ENCODE measurements around the gene JMJD8.

The JMJD8 gene

DNA sequence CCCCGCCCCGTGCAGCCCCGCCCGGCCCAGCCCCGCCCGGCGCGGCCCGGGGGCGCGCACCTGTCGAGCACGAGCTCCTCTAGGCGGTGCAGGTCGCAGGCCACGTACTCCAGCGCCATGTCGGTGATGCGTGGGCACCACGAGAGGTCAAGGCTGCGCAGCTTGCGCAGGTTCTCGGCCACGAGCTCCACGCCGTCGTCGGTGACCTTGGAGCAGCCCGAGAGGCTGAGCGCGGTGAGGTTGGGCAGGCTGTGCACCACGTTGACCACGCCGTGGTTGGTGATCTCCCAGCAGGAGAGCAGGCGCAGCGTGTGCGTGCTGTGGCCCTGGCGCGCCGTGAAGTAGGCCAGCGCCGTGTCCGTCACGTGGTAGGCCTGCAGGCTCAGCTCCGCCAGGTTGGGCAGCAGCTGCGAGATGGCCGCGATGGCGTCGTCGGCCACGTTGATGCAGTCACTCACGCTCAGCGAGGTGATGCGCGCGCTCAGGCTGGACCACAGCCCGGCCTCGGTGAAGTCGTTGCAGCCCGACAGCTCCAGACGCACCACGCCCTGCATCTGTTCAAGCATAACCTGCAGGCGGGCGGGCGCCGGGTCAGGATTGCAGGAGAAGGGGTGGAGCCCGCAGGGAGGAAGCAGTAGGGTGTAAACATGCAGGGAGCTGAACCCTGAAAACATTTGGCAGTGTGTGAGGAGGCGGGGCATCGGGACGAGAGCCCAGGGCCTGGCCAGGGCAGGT is 11.4 kb upstream of the JMJD8 start:
- no peak overlapping the region for H4K8ac ChIP-seq (ENCODE audit: low read depth, low read length)
- H2BK120ac ChIP-seq (ENCODE audit: low read depth, low read length): no peak overlapping the region
- no peaks in the 10 kb centered on the region for H3K4me1 ChIP-seq (ENCODE audit: control insufficient read depth, low read depth, low read length)
- no peak overlapping the region for H3K27ac ChIP-seq (ENCODE audit: low read depth, low read length)
- H3K27me3 ChIP-seq (ENCODE audit: insufficient read depth, low read length, poor library complexity): peaks cover 28% of the 10 kb centered on the region
- no peaks in the 10 kb centered on the region for H3K79me2 ChIP-seq (ENCODE audit: control insufficient read depth, insufficient read depth, low read length)
- H3K4me3 ChIP-seq (ENCODE audit: low read length): no peak overlapping the region
- no peaks in the 10 kb centered on the region for H3K36me3 ChIP-seq (ENCODE audit: control insufficient read depth, insufficient read depth, low read length)
- no peak overlapping the region for H3K56ac ChIP-seq (ENCODE audit: low read length)
- no peak overlapping the region for H3K23ac ChIP-seq (ENCODE audit: low read length)
- H4K5ac ChIP-seq (ENCODE audit: low read length): no peak overlapping the region
- no peak overlapping the region for H2AK5ac ChIP-seq (ENCODE audit: low read length)
- no CpG with 5 or more reads among the region's 71 CpGs for WGBS (ENCODE audit: extremely low coverage, insufficient coverage, low lambda C conversion rate)
- H3K9ac ChIP-seq (ENCODE audit: low read length): peak overlapping the region; percentile 24
- H3K4ac ChIP-seq (ENCODE audit: low read depth, low read length): no peak overlapping the region
- no peak overlapping the region for H2BK5ac ChIP-seq (ENCODE audit: low read length)
- H3K18ac ChIP-seq (ENCODE audit: low read length): no peak overlapping the region
- H3K79me1 ChIP-seq (ENCODE audit: low read length): no peaks in the 10 kb centered on the region
- H3K4me2 ChIP-seq (ENCODE audit: low read length): peak overlapping the region; percentile 59
- DNase-seq: no peak
- no peak overlapping the region for H2BK15ac ChIP-seq (replicated peaks; ENCODE audit: low read depth)

DNA sequence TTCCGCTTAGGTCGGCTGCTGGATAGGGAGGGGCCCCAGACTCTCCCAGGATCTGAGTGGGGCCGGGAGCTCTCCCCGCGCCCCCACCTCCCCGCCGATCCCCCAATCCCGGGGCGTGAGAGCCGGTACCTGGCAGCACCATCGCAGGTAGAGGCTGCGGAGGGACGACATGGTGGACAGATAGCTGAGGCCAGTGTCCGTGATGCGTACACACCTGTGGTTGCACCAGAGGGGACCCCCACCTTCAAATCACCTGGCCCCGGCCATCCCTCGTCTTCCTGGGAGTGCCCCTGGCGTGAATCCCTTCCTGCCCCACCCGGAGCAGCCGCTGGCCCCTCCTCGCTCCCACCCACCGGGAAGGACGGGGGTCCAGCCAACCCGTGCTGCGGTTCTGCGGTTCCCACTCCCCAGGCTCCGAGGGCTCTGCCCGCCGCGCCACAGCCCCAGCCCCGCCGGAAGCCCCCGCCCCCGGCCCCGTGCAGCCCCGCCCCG is 10.8 kb upstream of the JMJD8 start:
- no peaks in the 10 kb centered on the region for H3K79me2 ChIP-seq (ENCODE audit: control insufficient read depth, insufficient read depth, low read length)
- H3K79me1 ChIP-seq (ENCODE audit: low read length): no peaks in the 10 kb centered on the region
- no peaks in the 10 kb centered on the region for H3K36me3 ChIP-seq (ENCODE audit: control insufficient read depth, insufficient read depth, low read length)
- no peaks in the 10 kb centered on the region for H3K4me1 ChIP-seq (ENCODE audit: control insufficient read depth, low read depth, low read length)
- no peak overlapping the region for H2AK5ac ChIP-seq (ENCODE audit: low read length)
- no peak overlapping the region for H2BK5ac ChIP-seq (ENCODE audit: low read length)
- H3K27me3 ChIP-seq (ENCODE audit: insufficient read depth, low read length, poor library complexity): peaks cover 28% of the 10 kb centered on the region
- no peak overlapping the region for H4K5ac ChIP-seq (ENCODE audit: low read length)
- WGBS (ENCODE audit: extremely low coverage, insufficient coverage, low lambda C conversion rate): no CpG with 5 or more reads among the region's 37 CpGs
- H3K9ac ChIP-seq (ENCODE audit: low read length): peak overlapping the region; percentile 17
- no peak overlapping the region for H3K4me3 ChIP-seq (ENCODE audit: low read length)
- no peak overlapping the region for H3K27ac ChIP-seq (ENCODE audit: low read depth, low read length)
- H3K23ac ChIP-seq (ENCODE audit: low read length): no peak overlapping the region
- no peak for DNase-seq
- H3K18ac ChIP-seq (ENCODE audit: low read length): no peak overlapping the region
- H3K4me2 ChIP-seq (ENCODE audit: low read length): no peak overlapping the region
- H3K4ac ChIP-seq (ENCODE audit: low read depth, low read length): no peak overlapping the region
- H4K8ac ChIP-seq (ENCODE audit: low read depth, low read length): no peak overlapping the region
- H3K56ac ChIP-seq (ENCODE audit: low read length): no peak overlapping the region
- no peak overlapping the region for H2BK15ac ChIP-seq (replicated peaks; ENCODE audit: low read depth)
- no peak overlapping the region for H2BK120ac ChIP-seq (ENCODE audit: low read depth, low read length)

DNA sequence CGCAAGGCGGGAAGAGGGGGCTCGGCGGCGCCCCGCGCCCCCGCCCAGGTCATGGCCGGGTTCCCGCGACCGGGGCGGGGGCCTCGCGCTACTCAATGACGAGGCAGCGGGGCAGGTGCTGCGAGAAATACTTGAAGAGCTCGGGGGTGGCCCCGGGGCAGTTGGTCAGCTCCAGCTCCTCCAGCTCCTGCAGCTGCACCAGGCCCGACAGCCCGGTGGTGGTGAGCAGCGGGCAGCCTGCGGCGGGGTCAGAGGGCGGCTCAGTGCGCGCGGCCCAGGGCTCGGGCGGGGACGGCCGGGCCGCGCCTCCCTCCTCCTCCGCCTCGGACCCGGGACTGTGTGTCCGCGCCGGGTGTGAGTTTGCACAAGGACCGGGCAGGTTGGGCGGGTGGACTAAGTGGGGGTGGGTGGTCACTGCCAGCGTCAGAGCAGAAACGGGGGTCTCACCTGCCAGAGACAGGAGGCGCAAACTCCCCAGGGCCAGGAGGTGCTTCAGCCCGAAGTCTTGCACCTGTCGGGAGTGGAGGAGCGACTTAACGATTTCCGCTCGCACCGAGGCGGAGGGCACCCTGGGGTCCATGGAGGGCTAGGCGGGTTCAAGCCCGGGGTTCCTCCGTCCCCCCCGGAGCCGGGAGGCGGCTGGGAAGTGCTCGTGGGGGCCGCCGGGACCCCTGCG is 10.2 kb upstream of the JMJD8 start:
- Histone ChIP-seq H4K5ac (ENCODE audit: low read length) (no peak overlapping the region), H2BK15ac (replicated peaks; ENCODE audit: low read depth) (no peak overlapping the region), H3K4me2 (ENCODE audit: low read length) (no peak overlapping the region), H3K9ac (ENCODE audit: low read length) (no peak overlapping the region), H2BK5ac (ENCODE audit: low read length) (no peak overlapping the region), H4K8ac (ENCODE audit: low read depth, low read length) (no peak overlapping the region), H3K79me2 (ENCODE audit: control insufficient read depth, insufficient read depth, low read length) (no peaks in the 10 kb centered on the region), H2BK120ac (ENCODE audit: low read depth, low read length) (no peak overlapping the region), H3K4me1 (ENCODE audit: control insufficient read depth, low read depth, low read length) (peaks cover 3% of the 10 kb centered on the region), H3K79me1 (ENCODE audit: low read length) (peaks cover 4% of the 10 kb centered on the region), H3K23ac (ENCODE audit: low read length) (no peak overlapping the region), H3K27ac (ENCODE audit: low read depth, low read length) (no peak overlapping the region), H3K56ac (ENCODE audit: low read length) (no peak overlapping the region), H3K18ac (ENCODE audit: low read length) (no peak overlapping the region), H2AK5ac (ENCODE audit: low read length) (no peak overlapping the region), H3K27me3 (ENCODE audit: insufficient read depth, low read length, poor library complexity) (peaks cover 26% of the 10 kb centered on the region), H3K4ac (ENCODE audit: low read depth, low read length) (no peak overlapping the region), H3K36me3 (ENCODE audit: control insufficient read depth, insufficient read depth, low read length) (no peaks in the 10 kb centered on the region), H3K4me3 (ENCODE audit: low read length) (no peak overlapping the region)
- DNase-seq: no peak
- WGBS (ENCODE audit: extremely low coverage, insufficient coverage, low lambda C conversion rate): no CpG with 5 or more reads among the region's 64 CpGs

DNA sequence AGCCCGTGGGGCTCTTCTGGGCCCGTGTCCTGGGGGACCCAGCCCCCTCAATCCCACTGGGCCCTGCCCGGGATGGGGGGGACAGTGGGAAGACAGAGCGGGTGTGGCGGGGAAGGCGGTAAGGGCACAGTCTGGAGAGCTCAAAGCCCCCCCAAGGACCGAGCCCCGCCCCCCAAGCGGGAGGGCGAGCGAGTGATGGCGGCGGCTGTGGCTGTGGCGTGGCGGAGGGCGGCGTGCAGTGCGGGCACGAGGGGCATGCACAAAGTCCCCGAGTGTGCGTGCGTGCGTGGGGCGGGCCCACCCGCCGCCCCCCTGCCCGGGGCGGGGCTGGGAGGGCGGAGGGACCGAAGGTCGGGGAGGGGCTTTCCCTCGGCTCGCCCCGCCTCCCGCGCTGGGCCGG is 9.6 kb upstream of the JMJD8 start:
- peaks cover 25% of the 10 kb centered on the region for H3K27me3 ChIP-seq (ENCODE audit: insufficient read depth, low read length, poor library complexity)
- no peak overlapping the region for H4K8ac ChIP-seq (ENCODE audit: low read depth, low read length)
- no peaks in the 10 kb centered on the region for H3K79me2 ChIP-seq (ENCODE audit: control insufficient read depth, insufficient read depth, low read length)
- H3K56ac ChIP-seq (ENCODE audit: low read length): no peak overlapping the region
- no peak overlapping the region for H2BK120ac ChIP-seq (ENCODE audit: low read depth, low read length)
- H3K9ac ChIP-seq (ENCODE audit: low read length): no peak overlapping the region
- H2BK15ac ChIP-seq (replicated peaks; ENCODE audit: low read depth): no peak overlapping the region
- DNase-seq: no peak
- H3K23ac ChIP-seq (ENCODE audit: low read length): no peak overlapping the region
- no CpG with 5 or more reads among the region's 37 CpGs for WGBS (ENCODE audit: extremely low coverage, insufficient coverage, low lambda C conversion rate)
- H3K4me1 ChIP-seq (ENCODE audit: control insufficient read depth, low read depth, low read length): peaks cover 3% of the 10 kb centered on the region
- H2BK5ac ChIP-seq (ENCODE audit: low read length): no peak overlapping the region
- H3K36me3 ChIP-seq (ENCODE audit: control insufficient read depth, insufficient read depth, low read length): no peaks in the 10 kb centered on the region
- no peak overlapping the region for H2AK5ac ChIP-seq (ENCODE audit: low read length)
- no peak overlapping the region for H3K4me2 ChIP-seq (ENCODE audit: low read length)
- H4K5ac ChIP-seq (ENCODE audit: low read length): no peak overlapping the region
- H3K79me1 ChIP-seq (ENCODE audit: low read length): peaks cover 9% of the 10 kb centered on the region
- no peak overlapping the region for H3K4ac ChIP-seq (ENCODE audit: low read depth, low read length)
- no peak overlapping the region for H3K27ac ChIP-seq (ENCODE audit: low read depth, low read length)
- H3K18ac ChIP-seq (ENCODE audit: low read length): no peak overlapping the region
- H3K4me3 ChIP-seq (ENCODE audit: low read length): no peak overlapping the region

DNA sequence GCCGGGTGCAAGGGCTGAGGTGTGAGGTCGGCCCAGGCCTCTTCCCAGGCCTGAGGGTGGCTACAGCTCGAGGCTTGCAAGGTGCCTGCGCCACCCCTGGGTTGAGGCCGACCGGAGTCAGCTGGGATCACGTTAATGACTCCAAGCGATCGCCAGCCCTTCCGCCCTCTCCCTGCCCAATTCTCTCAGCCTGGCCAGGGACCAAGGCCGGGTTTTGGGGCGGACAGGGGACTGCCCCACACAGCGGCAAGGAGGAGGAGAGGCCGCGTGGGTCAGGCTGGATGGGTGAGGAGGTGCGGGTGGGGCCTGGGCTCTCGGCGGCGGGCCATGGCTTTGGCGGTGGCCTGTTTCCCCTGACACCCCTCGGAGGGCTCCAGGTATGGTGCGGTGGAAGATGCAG is 9.2 kb upstream of the JMJD8 start:
- H3K27me3 ChIP-seq (ENCODE audit: insufficient read depth, low read length, poor library complexity): peaks cover 25% of the 10 kb centered on the region
- no peak overlapping the region for H3K4ac ChIP-seq (ENCODE audit: low read depth, low read length)
- no peak overlapping the region for H3K9ac ChIP-seq (ENCODE audit: low read length)
- no peak overlapping the region for H2BK120ac ChIP-seq (ENCODE audit: low read depth, low read length)
- no peak overlapping the region for H3K23ac ChIP-seq (ENCODE audit: low read length)
- H3K18ac ChIP-seq (ENCODE audit: low read length): no peak overlapping the region
- H3K27ac ChIP-seq (ENCODE audit: low read depth, low read length): no peak overlapping the region
- no peak overlapping the region for H2AK5ac ChIP-seq (ENCODE audit: low read length)
- WGBS (ENCODE audit: extremely low coverage, insufficient coverage, low lambda C conversion rate): no CpG with 5 or more reads among the region's 22 CpGs
- H2BK15ac ChIP-seq (replicated peaks; ENCODE audit: low read depth): no peak overlapping the region
- no peak overlapping the region for H3K4me2 ChIP-seq (ENCODE audit: low read length)
- no peak overlapping the region for H3K4me3 ChIP-seq (ENCODE audit: low read length)
- H3K36me3 ChIP-seq (ENCODE audit: control insufficient read depth, insufficient read depth, low read length): no peaks in the 10 kb centered on the region
- no peak overlapping the region for H4K8ac ChIP-seq (ENCODE audit: low read depth, low read length)
- no peak for DNase-seq
- H4K5ac ChIP-seq (ENCODE audit: low read length): no peak overlapping the region
- H3K56ac ChIP-seq (ENCODE audit: low read length): no peak overlapping the region
- peaks cover 3% of the 10 kb centered on the region for H3K4me1 ChIP-seq (ENCODE audit: control insufficient read depth, low read depth, low read length)
- H3K79me1 ChIP-seq (ENCODE audit: low read length): peaks cover 9% of the 10 kb centered on the region
- no peak overlapping the region for H2BK5ac ChIP-seq (ENCODE audit: low read length)
- no peaks in the 10 kb centered on the region for H3K79me2 ChIP-seq (ENCODE audit: control insufficient read depth, insufficient read depth, low read length)

Measured in mesendoderm (in vitro differentiated cells).